A673 (cell line): ENCODE results near the gene RNGTT.

ENCODE experiments used
- CTCF ChIP-seq: fragments of 300-800, 200-600 bp; sonication (generic); conservative IDR thresholded peaks from 2 replicates; pipeline ENCODE4 v1.5.1; 2017; ENCODE audit warnings: low read depth, mild to moderate bottlenecking, antibody characterized with exemption, low read length, moderate library complexity, mixed read lengths
- EZH2 ChIP-seq: fragments of 200-600 bp; sonication (generic); IDR thresholded peaks from 2 replicates; pipeline ENCODE4 v1.6.1; 2017; ENCODE audit warnings: borderline replicate concordance, low read depth, mild to moderate bottlenecking, mixed read lengths, antibody characterized with exemption, low read length; ENCODE audit not compliant: poor library complexity, severe bottlenecking

DNA sequence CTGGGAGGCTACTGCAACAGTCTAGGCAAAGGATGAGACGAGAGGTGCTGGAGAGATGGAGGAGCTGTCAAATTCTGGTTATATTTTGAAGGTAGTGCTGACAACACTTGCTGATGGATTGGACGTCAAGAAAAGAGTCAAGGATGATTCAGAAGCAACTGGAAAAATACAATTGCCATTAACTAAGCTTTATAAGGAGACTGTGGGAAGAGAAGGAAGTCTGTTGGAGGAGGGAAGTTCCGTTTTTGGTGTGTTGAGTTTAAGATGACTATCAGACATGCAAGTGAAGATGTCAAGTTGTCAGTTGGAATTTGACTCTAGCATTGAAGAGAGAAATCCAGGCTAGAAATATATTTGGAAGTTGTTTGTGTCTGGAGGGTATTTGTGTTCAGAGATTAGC lies 358.1 kb downstream of the RNGTT start:
- TF ChIP-seq CTCF: no peak
- no peak for TF ChIP-seq EZH2
